ENCODE data around the gene ASTL.

Gene ASTL

DNA sequence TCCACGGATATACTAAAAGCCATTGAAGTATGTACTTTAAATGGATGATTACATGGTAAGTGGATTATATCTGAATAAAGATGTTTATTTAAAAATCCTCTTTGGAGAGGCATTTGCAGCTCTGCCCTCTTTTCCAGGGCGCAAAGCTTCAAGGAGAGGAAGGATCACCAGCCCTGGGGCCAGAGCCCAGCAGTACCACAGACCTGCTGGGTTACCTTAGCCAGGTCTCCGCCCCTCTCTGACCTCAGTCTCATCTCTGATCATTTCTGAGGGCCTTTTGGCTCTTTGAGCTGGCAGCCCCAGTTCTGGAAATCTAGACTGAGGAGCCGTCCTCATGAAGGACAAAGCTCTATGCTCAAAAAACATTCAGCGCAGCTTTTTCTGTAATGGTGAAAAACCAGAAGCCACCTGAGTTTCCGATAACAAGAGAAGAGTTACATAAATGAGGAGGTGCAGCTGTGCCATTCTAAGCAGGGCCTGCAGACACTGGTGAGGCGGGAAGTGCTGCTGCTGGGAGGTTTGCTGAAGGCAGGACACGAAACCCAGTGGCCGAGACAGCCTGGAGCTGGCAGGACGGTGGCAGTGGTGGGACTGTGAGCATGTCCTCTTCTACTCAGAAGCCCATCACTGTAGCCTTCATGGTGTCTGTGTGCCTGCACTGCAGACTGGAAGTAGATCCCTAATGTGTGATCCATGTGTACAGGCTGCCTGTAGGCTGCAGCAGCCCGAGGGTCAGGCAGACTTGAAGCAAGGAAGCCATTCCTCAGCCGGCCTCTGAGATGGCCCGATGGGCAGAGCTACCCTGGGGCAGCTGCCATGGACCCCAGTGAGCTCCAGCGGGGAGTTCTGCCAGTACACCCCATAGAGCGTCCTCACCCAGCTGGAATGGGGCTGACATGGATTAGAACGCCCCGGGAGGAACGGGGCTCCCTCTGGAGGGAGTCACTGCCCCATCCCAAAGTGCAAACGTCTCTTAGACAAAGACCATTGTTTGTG lies 49.7 kb downstream of the ASTL start:
- no peak for ATAC-seq
- TF ChIP-seq PPARA (CRISPR knock-in tag; IDR thresholded peaks at IDR 0.05; ENCODE audit: borderline replicate concordance) (no peak), GLIS3 (CRISPR knock-in tag; IDR thresholded peaks at IDR 0.05) (no peak), SNAI2 (CRISPR knock-in tag; IDR thresholded peaks at IDR 0.05) (no peak), TOX (CRISPR knock-in tag; IDR thresholded peaks at IDR 0.05; ENCODE audit: borderline replicate concordance) (no peak), TSHZ2 (CRISPR knock-in tag; IDR thresholded peaks at IDR 0.05) (no peak), ZNF8 (CRISPR knock-in tag; IDR thresholded peaks at IDR 0.05) (no peak), ZNF70 (CRISPR knock-in tag; IDR thresholded peaks at IDR 0.05) (no peak), CSDC2 (CRISPR knock-in tag; IDR thresholded peaks at IDR 0.05) (no peak), RARB (CRISPR knock-in tag; IDR thresholded peaks at IDR 0.05) (no peak), ZFP30 (CRISPR knock-in tag; IDR thresholded peaks at IDR 0.05) (no peak), BACH2 (CRISPR knock-in tag; IDR thresholded peaks at IDR 0.05; ENCODE audit: borderline replicate concordance) (no peak)
- TF ChIP-seq, protein P1, sequence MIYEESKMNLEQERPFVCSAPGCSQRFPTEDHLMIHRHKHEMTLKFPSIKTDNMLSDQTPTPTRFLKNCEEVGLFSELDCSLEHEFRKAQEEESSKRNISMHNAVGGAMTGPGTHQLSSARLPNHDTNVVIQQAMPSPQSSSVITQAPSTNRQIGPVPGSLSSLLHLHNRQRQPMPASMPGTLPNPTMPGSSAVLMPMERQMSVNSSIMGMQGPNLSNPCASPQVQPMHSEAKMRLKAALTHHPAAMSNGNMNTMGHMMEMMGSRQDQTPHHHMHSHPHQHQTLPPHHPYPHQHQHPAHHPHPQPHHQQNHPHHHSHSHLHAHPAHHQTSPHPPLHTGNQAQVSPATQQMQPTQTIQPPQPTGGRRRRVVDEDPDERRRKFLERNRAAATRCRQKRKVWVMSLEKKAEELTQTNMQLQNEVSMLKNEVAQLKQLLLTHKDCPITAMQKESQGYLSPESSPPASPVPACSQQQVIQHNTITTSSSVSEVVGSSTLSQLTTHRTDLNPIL (CRISPR knock-in tag; IDR thresholded peaks at IDR 0.05; ENCODE audit: low read depth) = no peak

DNA sequence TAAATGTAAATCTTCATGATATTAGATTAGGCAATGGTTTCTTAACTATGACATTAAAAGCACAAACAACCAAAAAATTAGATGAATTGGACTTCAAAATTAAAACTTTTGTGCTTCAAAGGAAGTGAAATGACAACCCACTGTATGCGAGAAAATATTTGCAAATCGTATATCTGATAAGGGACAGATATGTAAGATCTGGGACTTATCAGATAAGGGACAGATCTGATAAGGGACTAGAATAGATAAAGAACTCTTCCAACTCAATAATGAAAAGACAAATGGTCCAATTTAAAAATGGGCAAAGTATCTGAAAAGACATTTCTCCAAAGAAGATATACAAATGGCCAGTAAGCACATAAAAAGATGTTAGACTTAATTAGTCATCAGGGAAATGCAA lies 51.2 kb downstream of the ASTL start:
- TF ChIP-seq, protein P2, sequence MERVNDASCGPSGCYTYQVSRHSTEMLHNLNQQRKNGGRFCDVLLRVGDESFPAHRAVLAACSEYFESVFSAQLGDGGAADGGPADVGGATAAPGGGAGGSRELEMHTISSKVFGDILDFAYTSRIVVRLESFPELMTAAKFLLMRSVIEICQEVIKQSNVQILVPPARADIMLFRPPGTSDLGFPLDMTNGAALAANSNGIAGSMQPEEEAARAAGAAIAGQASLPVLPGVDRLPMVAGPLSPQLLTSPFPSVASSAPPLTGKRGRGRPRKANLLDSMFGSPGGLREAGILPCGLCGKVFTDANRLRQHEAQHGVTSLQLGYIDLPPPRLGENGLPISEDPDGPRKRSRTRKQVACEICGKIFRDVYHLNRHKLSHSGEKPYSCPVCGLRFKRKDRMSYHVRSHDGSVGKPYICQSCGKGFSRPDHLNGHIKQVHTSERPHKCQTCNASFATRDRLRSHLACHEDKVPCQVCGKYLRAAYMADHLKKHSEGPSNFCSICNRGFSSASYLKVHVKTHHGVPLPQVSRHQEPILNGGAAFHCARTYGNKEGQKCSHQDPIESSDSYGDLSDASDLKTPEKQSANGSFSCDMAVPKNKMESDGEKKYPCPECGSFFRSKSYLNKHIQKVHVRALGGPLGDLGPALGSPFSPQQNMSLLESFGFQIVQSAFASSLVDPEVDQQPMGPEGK (CRISPR knock-in tag; IDR thresholded peaks at IDR 0.05; ENCODE audit: borderline replicate concordance) = no peak
- TF ChIP-seq OSR1 (CRISPR knock-in tag; IDR thresholded peaks at IDR 0.05) = no peak
- TF ChIP-seq TCF4 (CRISPR knock-in tag; IDR thresholded peaks at IDR 0.05; ENCODE audit: borderline replicate concordance) = no peak
- no peak for TF ChIP-seq ARNTL (CRISPR knock-in tag; IDR thresholded peaks at IDR 0.05; ENCODE audit: borderline replicate concordance, low read depth)
- no peak for TF ChIP-seq ZNF8 (CRISPR knock-in tag; IDR thresholded peaks at IDR 0.05)
- TF ChIP-seq ZC3H10 (CRISPR knock-in tag; IDR thresholded peaks at IDR 0.05) = no peak
- no peak for TF ChIP-seq BACH2 (CRISPR knock-in tag; IDR thresholded peaks at IDR 0.05; ENCODE audit: borderline replicate concordance)
- no peak for TF ChIP-seq ISL1 (CRISPR knock-in tag; IDR thresholded peaks at IDR 0.05)
- no peak for TF ChIP-seq TSHZ2 (CRISPR knock-in tag; IDR thresholded peaks at IDR 0.05)
- TF ChIP-seq TOX (CRISPR knock-in tag; IDR thresholded peaks at IDR 0.05; ENCODE audit: borderline replicate concordance) = no peak
- no peak for TF ChIP-seq SNAI2 (CRISPR knock-in tag; IDR thresholded peaks at IDR 0.05)
- TF ChIP-seq ZNF70 (CRISPR knock-in tag; IDR thresholded peaks at IDR 0.05) = no peak
- no peak for TF ChIP-seq ZFP30 (CRISPR knock-in tag; IDR thresholded peaks at IDR 0.05)

More for the DNA sequence above, 51.2 kb downstream of the ASTL start:
- no peak for ATAC-seq
